Tongue (tissue), 2 donors: Measurements from ENCODE around the gene C19orf85. TPM values are rescaled to one million over a fixed set of nuclear protein-coding genes. Genes with fewer than 3 reads are reported as not detected.
A peak's percentile ranks its signal among the peaks of the same experiment; 100 is the strongest.
"Not testable (repeated sequence)": the region's sequence is repeated elsewhere in the genome, so short reads cannot be mapped to it uniquely, and the experiment has no call there.

Experiments used
- DNase-seq: peaks from one replicate; pipeline ENCODE4 v3.0.0-alpha.2; 2015
- total RNA-seq: library from RNA; depleted of rRNA; stranded (reverse); fragments of >200 nt; gene quantifications from one replicate; pipeline ENCODE4 v1.2.3, GENCODE V29; 2014

Gene C19orf85
- total RNA-seq, 1 donor from 2014 or later: not detected

DNA sequence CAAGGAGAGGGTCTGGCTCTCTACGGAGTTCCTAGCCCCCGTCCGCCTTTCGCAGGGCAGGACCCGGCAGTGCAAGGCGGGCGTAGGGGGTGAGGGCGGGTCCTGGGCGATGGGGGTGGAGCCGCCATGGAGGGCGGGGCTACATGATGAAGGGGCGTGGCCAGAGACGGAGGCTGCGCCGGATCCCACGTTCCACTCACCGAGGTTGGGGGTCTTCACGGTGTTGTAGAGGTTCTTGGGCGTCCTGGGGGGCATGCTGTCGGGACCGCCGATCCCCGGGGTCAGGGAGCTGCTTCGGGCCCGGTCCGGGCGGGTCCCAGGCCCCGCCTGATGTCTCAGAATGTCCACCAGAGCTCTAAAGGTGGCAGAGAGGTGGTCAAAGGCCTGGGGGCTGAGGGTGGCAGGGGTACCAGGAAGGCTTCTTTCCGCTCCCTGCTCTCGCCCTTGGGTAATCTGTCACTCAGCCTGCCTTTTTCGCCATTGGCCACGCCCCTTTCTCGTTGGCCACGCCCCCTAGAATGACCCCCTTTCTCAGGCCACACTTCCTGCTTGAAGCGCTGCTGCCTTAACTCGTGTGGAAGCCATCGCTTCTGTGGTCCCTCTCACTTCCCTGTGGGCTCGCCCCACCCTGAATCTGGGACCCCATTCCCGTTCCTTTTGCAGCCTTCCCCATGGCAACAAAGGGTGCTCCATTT lies 24.0 kb downstream of the C19orf85 start:
- no peak for DNase-seq

DNA sequence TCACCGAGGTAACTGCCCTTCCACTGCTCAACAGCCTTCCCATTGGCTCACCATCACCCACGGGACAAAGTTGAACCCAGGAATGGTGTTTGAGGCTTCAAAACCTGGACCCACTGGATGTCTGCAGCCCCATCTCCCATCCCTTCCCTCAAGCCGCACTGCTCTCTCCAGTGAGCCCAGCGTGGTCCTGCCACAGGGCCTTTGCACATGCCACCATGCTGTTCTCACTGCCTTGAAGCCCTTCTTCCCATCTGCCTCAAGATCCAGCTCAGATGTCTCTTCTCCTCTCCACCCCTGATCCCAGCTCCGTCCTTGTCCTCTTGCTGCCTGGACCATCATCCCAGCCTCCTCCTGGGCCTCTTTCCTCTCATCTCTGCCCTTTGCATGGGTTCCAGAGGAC lies 25.5 kb downstream of the C19orf85 start:
- DNase-seq: no peak

DNA sequence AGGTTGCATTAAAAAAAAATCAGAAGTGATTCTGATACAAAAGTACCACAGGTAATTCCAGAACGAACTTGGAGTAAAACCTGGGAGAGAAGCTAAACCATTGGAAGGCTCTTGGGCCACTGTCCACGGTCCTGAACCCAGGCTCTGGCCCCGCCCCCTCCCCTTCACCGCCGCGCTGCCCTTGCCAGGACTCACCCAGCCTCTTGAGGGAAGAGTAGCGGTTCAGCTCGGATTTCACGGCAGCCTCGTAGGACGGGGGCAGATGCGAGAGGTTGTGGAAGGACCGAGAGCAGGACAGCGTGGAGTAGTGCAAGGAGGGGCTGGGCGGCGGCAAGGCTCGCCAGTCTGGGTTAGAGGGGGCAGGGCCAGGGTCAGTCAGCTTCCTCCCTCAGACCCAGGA lies 27.1 kb downstream of the C19orf85 start:
- DNase-seq: peak; percentile 86

GRCh38 chr19:55436847-55437246 lies 27.7 kb downstream of the C19orf85 start:
- DNase-seq: no peak

GRCh38 chr19:55435020-55435419 lies 29.5 kb downstream of the C19orf85 start:
- DNase-seq: no peak

DNA sequence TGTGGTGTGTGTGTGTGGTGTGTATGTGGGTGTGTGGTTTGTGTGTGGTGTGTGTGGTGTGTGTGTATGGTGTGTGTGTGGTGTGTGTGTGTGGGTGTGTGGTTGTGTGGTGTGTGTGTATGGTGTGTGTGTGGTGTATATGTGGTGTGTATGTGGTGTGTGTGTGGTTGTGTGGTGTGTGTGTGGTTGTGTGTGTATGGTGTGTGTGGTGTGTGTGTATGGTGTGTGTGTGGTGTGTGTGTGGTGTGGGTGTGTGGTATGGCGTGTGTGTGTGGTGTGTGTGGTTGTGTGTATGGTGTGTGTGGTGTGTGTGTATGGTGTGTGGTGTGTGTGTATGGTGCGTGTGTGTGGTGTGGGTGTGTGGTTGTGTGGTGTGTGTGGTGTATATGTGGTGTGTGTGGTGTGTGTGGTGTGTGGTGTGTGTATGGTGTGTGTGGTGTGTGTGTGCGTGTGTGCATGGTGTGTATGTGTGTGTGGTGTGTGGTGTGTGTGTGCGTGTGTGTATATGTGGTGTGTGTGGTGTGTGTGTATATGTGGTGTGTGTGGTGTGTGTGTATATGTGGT lies 30.1 kb downstream of the C19orf85 start:
- DNase-seq: no peak

GRCh38 chr19:55433292-55433691 lies 31.3 kb downstream of the C19orf85 start:
- no peak for DNase-seq

DNA sequence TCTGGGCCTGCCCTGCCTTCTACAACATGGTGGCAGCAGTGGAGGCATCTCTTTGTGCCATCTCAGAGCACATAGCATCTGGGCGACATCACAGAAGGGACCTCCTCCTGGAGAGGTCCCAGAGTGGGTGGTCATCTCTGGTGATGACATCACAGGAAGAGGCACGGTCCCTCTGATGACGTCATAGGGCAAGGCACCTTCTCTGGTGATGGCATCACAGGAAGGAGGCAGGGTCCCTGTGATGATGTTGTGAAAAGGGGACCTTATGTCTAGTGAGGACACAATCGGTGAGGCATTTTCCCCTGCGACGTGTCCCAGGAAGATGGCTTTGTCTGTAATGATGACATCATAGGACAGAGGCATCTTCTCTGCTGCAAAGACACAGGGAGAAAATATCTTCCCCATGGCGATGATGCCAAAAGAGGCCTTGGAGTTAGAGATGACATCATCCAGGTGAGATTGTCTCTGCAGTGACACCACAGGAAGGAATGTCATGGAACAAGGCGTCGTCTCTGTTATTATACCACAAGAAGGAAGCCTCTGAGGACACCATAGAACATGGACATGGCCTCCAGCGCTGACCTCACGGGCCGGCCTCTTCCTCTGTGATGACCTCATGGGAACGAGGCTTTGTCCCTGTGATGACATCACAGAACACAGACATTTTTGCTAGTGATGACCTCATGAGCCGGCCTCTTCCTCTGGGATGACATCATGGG lies 32.2 kb downstream of the C19orf85 start:
- no peak for DNase-seq

DNA sequence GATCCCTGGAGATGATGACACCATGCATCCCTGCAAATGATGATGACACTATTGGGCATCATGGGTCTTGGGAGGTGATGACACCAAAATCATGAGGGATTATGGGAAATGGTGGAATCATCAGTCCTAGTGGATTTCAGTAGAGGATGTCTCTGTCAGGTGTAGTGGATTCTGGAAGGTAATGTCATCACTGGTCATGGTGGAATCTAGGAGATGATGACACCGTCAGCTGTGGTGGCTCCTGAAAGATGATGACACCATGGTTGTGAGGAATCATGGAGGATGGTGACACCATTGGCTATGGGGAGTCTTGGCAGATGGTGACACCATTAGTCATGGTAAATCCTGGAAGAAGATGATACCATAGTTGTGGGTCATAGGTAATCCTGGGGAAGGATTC lies 33.4 kb downstream of the C19orf85 start:
- DNase-seq: no peak

DNA sequence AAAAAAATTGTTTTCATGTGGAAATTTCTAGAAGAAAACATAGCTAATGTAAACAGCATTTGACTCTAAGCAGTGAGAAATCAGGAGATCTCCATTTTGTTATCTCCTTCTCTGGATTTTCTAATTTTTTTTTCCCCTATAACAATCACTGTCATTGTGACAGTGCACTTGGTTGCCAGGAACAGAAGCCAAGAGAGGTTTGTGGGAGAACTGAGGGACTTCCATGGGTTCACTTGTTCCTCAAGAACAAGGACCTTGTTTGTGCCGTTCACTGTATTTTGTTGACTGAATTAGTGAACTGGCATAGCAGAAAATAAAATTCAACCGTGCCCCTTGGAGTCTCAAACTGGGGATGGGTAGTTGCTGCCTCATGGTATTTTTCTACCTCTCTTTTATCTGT lies 38.5 kb downstream of the C19orf85 start:
- no peak for DNase-seq

GRCh38 chr19:55424518-55424917 lies 40.0 kb downstream of the C19orf85 start:
- DNase-seq: no peak

GRCh38 chr19:55423225-55424005 lies 41.1 kb downstream of the C19orf85 start:
- no peak for DNase-seq

DNA sequence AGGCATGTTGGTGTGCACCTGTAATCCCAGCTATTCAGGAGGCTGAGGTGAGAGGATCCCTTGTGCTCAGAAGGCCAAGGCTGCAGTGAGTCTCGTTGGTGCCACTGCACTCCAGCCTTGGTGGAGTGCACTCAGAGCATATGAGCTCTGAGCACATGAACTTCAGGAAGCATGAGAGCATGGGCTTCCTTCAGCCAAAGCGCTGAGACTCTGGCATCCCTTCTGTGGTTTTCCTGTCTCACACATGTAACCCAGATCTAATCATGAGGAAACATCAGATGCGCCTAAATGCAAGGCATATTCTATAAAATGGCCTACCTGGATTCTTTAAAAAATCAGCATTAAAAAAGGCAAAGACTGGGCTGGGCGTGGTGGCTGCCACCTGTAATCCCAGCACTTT lies 43.3 kb downstream of the C19orf85 start:
- DNase-seq: not testable (repeated sequence)

DNA sequence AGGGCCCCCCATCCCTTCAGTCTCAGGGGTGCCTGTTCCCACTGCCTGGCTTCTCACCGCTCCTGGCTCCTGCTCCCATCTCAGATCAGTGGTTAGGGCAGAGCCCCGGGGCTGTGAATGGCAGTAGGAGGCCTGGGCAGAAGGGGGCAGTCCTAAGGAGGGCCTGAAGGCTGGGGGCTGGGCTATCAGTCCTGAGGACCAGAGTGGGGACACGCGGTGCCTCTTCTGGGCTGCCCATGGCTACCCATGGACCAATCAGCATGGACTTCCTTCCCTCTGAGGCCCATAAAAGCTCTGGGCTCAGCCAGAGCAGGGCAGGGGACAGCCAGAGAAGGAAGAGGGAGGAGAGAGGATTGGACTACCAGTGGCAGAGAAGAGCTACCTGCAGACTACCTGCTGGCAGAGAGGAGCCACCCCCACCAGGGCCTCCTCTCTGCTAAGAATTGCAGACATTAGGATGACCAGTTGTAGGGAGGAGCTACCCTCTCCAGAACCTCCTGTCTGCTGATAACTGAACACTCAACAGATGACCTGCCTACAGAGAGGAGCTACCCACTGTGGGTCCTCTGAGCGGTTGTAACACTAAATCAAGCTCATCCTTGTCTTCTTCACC lies 44.8 kb downstream of the C19orf85 start:
- DNase-seq: no peak

- no peak for DNase-seq
Measured at GRCh38 chr19:55419103-55419502, 45.4 kb downstream of the C19orf85 start.

DNA sequence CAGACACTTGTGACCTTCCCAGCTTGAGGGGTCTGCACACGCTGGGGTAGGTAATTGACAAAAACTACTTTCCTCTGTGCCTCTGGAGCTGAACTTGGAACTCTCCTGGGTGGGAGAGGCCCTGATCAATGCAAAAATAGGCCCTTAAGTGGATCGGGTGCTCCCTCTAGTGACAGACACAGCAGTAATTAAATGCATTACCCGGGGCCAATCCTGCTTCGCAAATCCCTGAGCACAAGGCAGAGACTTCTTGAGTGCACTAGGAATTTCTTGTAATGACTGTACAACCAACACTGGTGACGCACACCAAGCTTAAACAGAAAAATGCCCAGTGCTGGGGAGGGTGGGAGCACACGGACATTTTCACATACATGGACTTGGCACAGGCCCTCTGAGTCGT lies 46.4 kb downstream of the C19orf85 start:
- DNase-seq: peak; percentile 89

Other genes with a start within 250 kb of the C19orf85 start
- 0.72 TPM for gene TMEM86B, start 236.0 kb downstream of the C19orf85 start, total RNA-seq
- gene PPP6R1, start 205.7 kb downstream of the C19orf85 start, total RNA-seq: 33.4 TPM
- 27.5 TPM for gene HSPBP1, start 184.6 kb downstream of the C19orf85 start, total RNA-seq
- gene BRSK1, start 180.8 kb downstream of the C19orf85 start, total RNA-seq: 5.0 TPM
- not detected for gene TMEM150B, start 139.4 kb downstream of the C19orf85 start, total RNA-seq
- 13.3 TPM for gene KMT5C, start 124.9 kb downstream of the C19orf85 start, total RNA-seq
- gene COX6B2, start 110.0 kb downstream of the C19orf85 start, total RNA-seq: 0.72 TPM
- not detected for gene GARIN5B, start 101.5 kb downstream of the C19orf85 start, total RNA-seq
- not detected for gene IL11, start 94.3 kb downstream of the C19orf85 start, total RNA-seq
- gene TMEM190, start 87.9 kb downstream of the C19orf85 start, total RNA-seq: not detected
- 4.2 TPM for gene TMEM238, start 80.5 kb downstream of the C19orf85 start, total RNA-seq
- 453 TPM for gene RPL28, start 78.8 kb downstream of the C19orf85 start, total RNA-seq
- 20.7 TPM for gene UBE2S, start 57.0 kb downstream of the C19orf85 start, total RNA-seq
- gene SHISA7, start 21.5 kb downstream of the C19orf85 start, total RNA-seq: not detected
- 39.3 TPM for gene ISOC2, start 3.1 kb downstream of the C19orf85 start, total RNA-seq
- gene ZNF628, start 11.9 kb upstream of the C19orf85 start, total RNA-seq: 4.4 TPM
- gene NAT14, start 20.4 kb upstream of the C19orf85 start, total RNA-seq: 12.0 TPM
- 29.2 TPM for gene SSC5D, start 23.7 kb upstream of the C19orf85 start, total RNA-seq
- 10.2 TPM for gene SBK2, start 72.4 kb upstream of the C19orf85 start, total RNA-seq
- not detected for gene SBK3, start 80.8 kb upstream of the C19orf85 start, total RNA-seq
- gene ZNF579, start 116.1 kb upstream of the C19orf85 start, total RNA-seq: 4.1 TPM
- gene FIZ1, start 134.8 kb upstream of the C19orf85 start, total RNA-seq: 5.9 TPM
- 16.0 TPM for gene ZNF524, start 135.5 kb upstream of the C19orf85 start, total RNA-seq
- 5.0 TPM for gene ZNF865, start 140.9 kb upstream of the C19orf85 start, total RNA-seq
- gene ZNF784, start 159.8 kb upstream of the C19orf85 start, total RNA-seq: 9.8 TPM
- 4.4 TPM for gene ZNF580, start 176.3 kb upstream of the C19orf85 start, total RNA-seq
- gene ZNF581, start 178.9 kb upstream of the C19orf85 start, total RNA-seq: 16.3 TPM
- gene CCDC106, start 183.5 kb upstream of the C19orf85 start, total RNA-seq: 8.6 TPM
- gene U2AF2, start 190.3 kb upstream of the C19orf85 start, total RNA-seq: 85.9 TPM
- 62.2 TPM for gene EPN1, start 210.5 kb upstream of the C19orf85 start, total RNA-seq